Erythroblast (primary cell): ENCODE data around the gene MPHOSPH10.

Experiments used
- GATA1 ChIP-seq: IDR thresholded peaks from 2 replicates; pipeline ENCODE4 v1.6.1; 2011; ENCODE audit warnings: low read depth, mild to moderate bottlenecking, control low read depth, low read length, moderate library complexity
- POLR2A ChIP-seq: IDR thresholded peaks from 2 replicates; pipeline ENCODE4 v1.6.1; 2011; ENCODE audit warnings: mild to moderate bottlenecking, low read length

GRCh38 chr2:71117063-71117462 is 13.4 kb upstream of the MPHOSPH10 start:
- TF ChIP-seq POLR2A (no peak), GATA1 (no peak)
